Loucy (cell line): ENCODE measurements around the gene PODN.

Experiments used
- H2AFZ ChIP-seq: fragments of 200-600 bp; sonication (generic); 2 replicates; pipeline ENCODE4 v1.6.0; 2016; ENCODE audit warnings: antibody characterized with exemption, mild to moderate bottlenecking, low read length, moderate library complexity
- H3F3A ChIP-seq: fragments of 200-600 bp; 2 replicates; pipeline ENCODE4 v1.6.0; 2016; ENCODE audit warnings: antibody characterized with exemption, low read depth, mild to moderate bottlenecking
- H3K27me3 ChIP-seq: fragments of 200-600 bp; sonication (generic); 2 replicates; pipeline ENCODE4 v1.6.1; 2014; ENCODE audit warnings: low read length, mild to moderate bottlenecking; ENCODE audit not compliant: insufficient read depth, poor library complexity, severe bottlenecking
- H3K36me3 ChIP-seq: fragments of 200-600 bp; sonication (generic); 2 replicates; pipeline ENCODE4 v1.6.1; 2016; ENCODE audit warnings: low read length; ENCODE audit not compliant: insufficient read depth
- H3K4me1 ChIP-seq: fragments of 200-600 bp; sonication (generic); 2 replicates; pipeline ENCODE4 v1.5.1; 2014; ENCODE audit warnings: low read length, mild to moderate bottlenecking; ENCODE audit not compliant: insufficient read depth, poor library complexity, severe bottlenecking
- H3K4me2 ChIP-seq: fragments of 200-600 bp; sonication (generic); 2 replicates; pipeline ENCODE4 v1.6.0; 2014; ENCODE audit warnings: antibody characterized with exemption, low read length, low read depth, mild to moderate bottlenecking; ENCODE audit not compliant: poor library complexity, severe bottlenecking
- H3K4me3 ChIP-seq: fragments of 200-600 bp; sonication (generic); 2 replicates; pipeline ENCODE4 v1.5.1; 2014; ENCODE audit warnings: low read length, mild to moderate bottlenecking, mixed read lengths; ENCODE audit not compliant: poor library complexity, severe bottlenecking
- H3K79me2 ChIP-seq: fragments of 200-600 bp; sonication (generic); 2 replicates; pipeline ENCODE4 v1.6.1; 2014; ENCODE audit warnings: low read length; ENCODE audit not compliant: insufficient read depth
- H3K9ac ChIP-seq: fragments of 200-600 bp; sonication (generic); 2 replicates; pipeline ENCODE4 v1.6.0; 2014; ENCODE audit warnings: mild to moderate bottlenecking, low read depth, low read length, moderate library complexity; ENCODE audit not compliant: poor library complexity, severe bottlenecking
- H3K9me2 ChIP-seq: fragments of 200-600 bp; sonication (generic); replicated peaks from 2 replicates; pipeline ENCODE4 v1.6.1; 2016; ENCODE audit warnings: low read depth, low read length, mixed read lengths
- H3K9me3 ChIP-seq: fragments of 200-600 bp; sonication (generic); 2 replicates; pipeline ENCODE4 v1.6.1; 2014; ENCODE audit warnings: mild to moderate bottlenecking, antibody characterized with exemption, low read length, low read depth; ENCODE audit not compliant: insufficient read depth
- H4K20me1 ChIP-seq: fragments of 200-600 bp; sonication (generic); 2 replicates; pipeline ENCODE4 v1.6.0; 2014; ENCODE audit warnings: antibody characterized with exemption, low read length, mild to moderate bottlenecking; ENCODE audit not compliant: insufficient read depth, poor library complexity, severe bottlenecking
- CTCF ChIP-seq: fragments of 200-600 bp; sonication (generic); conservative IDR thresholded peaks from 2 replicates; pipeline ENCODE4 v1.5.1; 2014; ENCODE audit warnings: mild to moderate bottlenecking, antibody characterized with exemption, low read length
- EZH2phosphoT487 ChIP-seq: fragments of 200-600 bp; IDR thresholded peaks from 2 replicates; pipeline ENCODE4 v1.6.1; 2018; ENCODE audit warnings: antibody characterized with exemption, mild to moderate bottlenecking, moderate library complexity, borderline replicate concordance

PODN gene

GRCh38 chr1:53108646-53109580 is 46.9 kb downstream of the PODN start:
- Histone ChIP-seq H3K4me2 (no peak overlapping the region), H3K9ac (no peak overlapping the region), H3K9me3 (no peaks in the 10 kb centered on the region), H4K20me1 (no peaks in the 10 kb centered on the region), H3K4me3 (no peak overlapping the region), H3F3A (no peaks in the 10 kb centered on the region), H2AFZ (no peak overlapping the region), H3K36me3 (no peaks in the 10 kb centered on the region), H3K4me1 (peaks cover 14% of the 10 kb centered on the region), H3K9me2 (no peaks in the 10 kb centered on the region), H3K27me3 (no peaks in the 10 kb centered on the region), H3K79me2 (no peaks in the 10 kb centered on the region)
- TF ChIP-seq CTCF = no peak
- TF ChIP-seq EZH2phosphoT487 = no peak

- H2AFZ ChIP-seq = no peak overlapping the region
These were observed 48.5 kb downstream of the PODN start for GRCh38 chr1:53110370-53111072.

GRCh38 chr1:53111073-53111556 is 49.1 kb downstream of the PODN start:
- peak overlapping the region; percentile 59 for H2AFZ ChIP-seq

More at GRCh38 chr1:53110370-53111072, 48.5 kb downstream of the PODN start:
- Histone ChIP-seq H3K9me3 (no peaks in the 10 kb centered on the region), H3K4me1 (peaks cover 8% of the 10 kb centered on the region), H3F3A (no peaks in the 10 kb centered on the region), H3K9me2 (no peaks in the 10 kb centered on the region), H3K79me2 (no peaks in the 10 kb centered on the region), H3K27me3 (no peaks in the 10 kb centered on the region), H4K20me1 (no peaks in the 10 kb centered on the region), H3K4me2 (no peak overlapping the region), H3K4me3 (no peak overlapping the region), H3K36me3 (no peaks in the 10 kb centered on the region), H3K9ac (no peak overlapping the region)
- TF ChIP-seq EZH2phosphoT487 (no peak), CTCF (no peak)

More at GRCh38 chr1:53111073-53111556, 49.1 kb downstream of the PODN start:
- Histone ChIP-seq H3K9me2 (no peaks in the 10 kb centered on the region), H3K36me3 (no peaks in the 10 kb centered on the region), H3K27me3 (no peaks in the 10 kb centered on the region), H3K9ac (no peak overlapping the region), H4K20me1 (no peaks in the 10 kb centered on the region), H3K9me3 (no peaks in the 10 kb centered on the region), H3K4me1 (peaks cover 8% of the 10 kb centered on the region), H3K4me2 (no peak overlapping the region), H3K79me2 (no peaks in the 10 kb centered on the region), H3F3A (no peaks in the 10 kb centered on the region), H3K4me3 (no peak overlapping the region)
- no peak for TF ChIP-seq CTCF
- no peak for TF ChIP-seq EZH2phosphoT487
